HepG2 (cell line): Measurements from ENCODE around the gene SLC4A2. TPM values are rescaled to one million over a fixed set of nuclear protein-coding genes. Genes with fewer than 3 reads are reported as not detected.

ENCODE experiments used
- ARID2 ChIP-seq: sonication (generic); formaldehyde crosslinking; IDR thresholded peaks from 2 replicates; pipeline ENCODE4 v1.8.1; 2022; ENCODE audit warnings: mild to moderate bottlenecking, missing genetic modification reagents, borderline replicate concordance
- CHD4 ChIP-seq: fragments of 200-600 bp; sonication (generic); IDR thresholded peaks from 2 replicates; pipeline ENCODE4 v1.7.0; 2017; ENCODE audit warnings: mild to moderate bottlenecking, low read length, borderline replicate concordance
- DPF2 ChIP-seq: sonication (generic); formaldehyde crosslinking; IDR thresholded peaks from 2 replicates; pipeline ENCODE4 v1.4.0; 2020; ENCODE audit warnings: mild to moderate bottlenecking, low read depth, missing genetic modification reagents, borderline replicate concordance
- ISL2 ChIP-seq: sonication (generic); formaldehyde crosslinking; IDR thresholded peaks from 2 replicates; pipeline ENCODE4 v1.5.0; 2020; ENCODE audit warnings: missing genetic modification reagents
- MED1 ChIP-seq: sonication (generic); formaldehyde crosslinking; IDR thresholded peaks from 2 replicates; pipeline ENCODE4 v1.4.0; 2020; ENCODE audit warnings: missing genetic modification reagents
- REXO4 ChIP-seq: sonication (generic); formaldehyde crosslinking; IDR thresholded peaks from 2 replicates; pipeline ENCODE4 v1.8.0; 2022; ENCODE audit warnings: missing genetic modification reagents, mild to moderate bottlenecking, borderline replicate concordance
- SMYD3 ChIP-seq: sonication (generic); formaldehyde crosslinking; IDR thresholded peaks from 2 replicates; pipeline ENCODE4 v1.8.1; 2023; ENCODE audit warnings: mild to moderate bottlenecking, missing genetic modification reagents
- TBP ChIP-seq: sonication (generic); formaldehyde crosslinking; IDR thresholded peaks from 2 replicates; pipeline ENCODE4 v1.5.0; 2020; ENCODE audit warnings: missing genetic modification reagents
- TBX2 ChIP-seq: sonication (generic); formaldehyde crosslinking; IDR thresholded peaks from 2 replicates; pipeline ENCODE4 v1.5.0; 2020; ENCODE audit warnings: missing genetic modification reagents, mild to moderate bottlenecking, borderline replicate concordance
- TGIF2 ChIP-seq: IDR thresholded peaks from 2 replicates; pipeline ENCODE4 v1.6.1; 2016; ENCODE audit warnings: control low read depth, missing compliant biosample characterization
- ZC3H13 ChIP-seq: sonication (generic); formaldehyde crosslinking; IDR thresholded peaks from 2 replicates; pipeline ENCODE4 v1.8.1; 2023; ENCODE audit warnings: mild to moderate bottlenecking, missing genetic modification reagents, moderate library complexity
- ZFX ChIP-seq: sonication (generic); formaldehyde crosslinking; IDR thresholded peaks from 2 replicates; pipeline ENCODE4 v1.4.0; 2020; ENCODE audit warnings: mild to moderate bottlenecking, low read depth, missing genetic modification reagents, moderate library complexity
- ZKSCAN8 ChIP-seq: IDR thresholded peaks from 2 replicates; pipeline ENCODE4 v1.6.1; 2016; ENCODE audit warnings: borderline replicate concordance, missing genetic modification reagents, missing compliant biosample characterization
- ZNF160 ChIP-seq: sonication (generic); formaldehyde crosslinking; IDR thresholded peaks from 2 replicates; pipeline ENCODE4 v1.8.0; 2022; ENCODE audit warnings: mild to moderate bottlenecking, inconsistent platforms, missing genetic modification reagents
- ZNF367 ChIP-seq: sonication (generic); formaldehyde crosslinking; IDR thresholded peaks from 2 replicates; pipeline ENCODE4 v1.4.0; 2020; ENCODE audit warnings: missing genetic modification reagents, borderline replicate concordance
- ZNF550 ChIP-seq: sonication (generic); formaldehyde crosslinking; IDR thresholded peaks from 2 replicates; pipeline ENCODE4 v1.4.0; 2020; ENCODE audit warnings: mild to moderate bottlenecking, missing genetic modification reagents, borderline replicate concordance
- ZNF577 ChIP-seq: sonication (generic); formaldehyde crosslinking; IDR thresholded peaks from 2 replicates; pipeline ENCODE4 v1.4.0; 2020; ENCODE audit warnings: mild to moderate bottlenecking, low read depth, missing genetic modification reagents, borderline replicate concordance
- ZNF616 ChIP-seq: sonication (generic); formaldehyde crosslinking; IDR thresholded peaks from 2 replicates; pipeline ENCODE4 v1.5.0; 2020; ENCODE audit warnings: low read depth, mild to moderate bottlenecking, missing genetic modification reagents
- ZNF674 ChIP-seq: sonication (generic); formaldehyde crosslinking; IDR thresholded peaks from 2 replicates; pipeline ENCODE4 v1.5.0; 2020; ENCODE audit warnings: low read depth, mild to moderate bottlenecking, missing genetic modification reagents
- ZNF782 ChIP-seq: sonication (generic); formaldehyde crosslinking; IDR thresholded peaks from 2 replicates; pipeline ENCODE4 v1.4.0; 2020; ENCODE audit warnings: missing genetic modification reagents, mild to moderate bottlenecking, borderline replicate concordance
- polyA plus RNA-seq, 8 experiments: library from polyadenylated mRNA; depleted of rRNA in 3 of 8; stranded (reverse) in 7 of 8; unstranded in 1 of 8; fragments of >200 nt; fragmentation: Illumina TruSeq in 4 of 8; extraction: Trizol in 4 of 8; gene quantifications; 2 replicates each; pipeline versions ENCODE4 v1.2.1 to v1.2.3, GENCODE V29; 2011 to 2016; ENCODE audit warnings: low read depth in 4 of 8, missing spikeins in 1 of 8, mixed read lengths in 1 of 8; ENCODE audit not compliant: insufficient read depth in 1 of 8
- total RNA-seq, 5 experiments: library from RNA; depleted of rRNA; stranded (reverse); fragments of >200 nt; fragmentation: Illumina TruSeq; extraction: Trizol; gene quantifications; 2 replicates each; pipeline ENCODE4 v1.2.3, GENCODE V29; 2016; ENCODE audit warnings: low read depth in 1 of 5
- TF ChIP-seq, protein P1 (sequence below): fragments of 450-650 bp; IDR thresholded peaks from 2 replicates; pipeline ENCODE4 v1.6.1; 2017
- TF ChIP-seq, protein P2 (sequence below), 2 experiments: sonication (generic) in 1 of 2; formaldehyde crosslinking in 1 of 2; IDR thresholded peaks; 2 replicates each; pipeline versions ENCODE4 v1.5.1 to v1.6.1; 2011 to 2020; ENCODE audit warnings: borderline replicate concordance in 1 of 2, low read depth in 1 of 2, low read length in 1 of 2, mild to moderate bottlenecking in 1 of 2, missing genetic modification reagents in 1 of 2, moderate library complexity in 1 of 2
- TF ChIP-seq, protein P3 (sequence below): fragments of 450-650 bp; IDR thresholded peaks from 2 replicates; pipeline ENCODE4 v1.6.1; 2016

Gene SLC4A2
- total and polyA plus RNA-seq, 2 of the 13 experiments (the other 11 are each of a cell fraction or from before 2014, with no cell fraction given) = 51.9 to 73.4 TPM

DNA sequence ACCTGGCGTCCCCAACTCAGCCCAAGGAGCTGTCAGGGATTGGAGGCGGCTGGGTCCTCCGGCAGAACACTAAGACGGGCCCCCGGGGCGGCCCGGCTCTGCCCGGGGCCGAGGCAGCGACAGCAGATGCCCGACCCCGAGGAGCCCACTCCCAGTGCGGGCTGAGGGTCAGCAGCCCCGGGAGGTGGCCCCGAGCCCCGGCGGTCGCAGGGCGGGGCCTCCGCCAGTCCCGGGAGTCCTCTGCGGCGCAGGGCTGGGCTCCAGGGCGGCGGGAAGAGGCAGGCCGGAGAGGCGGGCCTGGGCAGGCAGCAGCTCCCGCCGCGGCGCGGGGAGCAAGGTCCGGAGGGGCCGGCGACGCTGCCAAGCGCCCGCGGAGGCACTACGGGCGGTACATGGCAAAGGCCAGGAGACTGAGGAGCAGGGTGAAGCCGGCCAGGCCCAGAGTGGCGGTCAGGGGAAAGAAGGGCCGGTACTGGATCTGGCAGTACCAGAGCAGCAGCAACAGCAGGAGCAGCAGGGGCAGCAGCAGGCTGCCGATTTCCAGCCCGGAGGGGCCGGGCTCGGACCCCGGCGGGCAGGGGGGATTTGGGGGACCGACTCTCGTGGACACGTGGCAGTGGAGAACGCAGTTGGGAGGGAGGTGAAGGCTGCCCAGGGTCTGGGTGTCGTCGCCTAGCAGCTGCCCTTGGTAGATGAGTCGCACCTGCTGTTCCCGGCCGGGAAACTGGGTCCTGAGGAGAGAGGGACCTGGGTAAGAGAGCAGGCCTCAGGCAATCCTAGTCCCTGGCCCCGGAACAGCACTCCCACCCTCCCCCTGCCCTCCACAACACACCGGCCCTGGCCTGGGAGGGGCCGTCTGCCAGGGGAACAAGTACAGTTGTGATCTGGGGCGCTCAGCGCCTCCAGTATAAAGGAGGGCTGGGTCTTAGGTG lies 22.0 kb downstream of the SLC4A2 start (continued):
- TF ChIP-seq, protein P1, sequence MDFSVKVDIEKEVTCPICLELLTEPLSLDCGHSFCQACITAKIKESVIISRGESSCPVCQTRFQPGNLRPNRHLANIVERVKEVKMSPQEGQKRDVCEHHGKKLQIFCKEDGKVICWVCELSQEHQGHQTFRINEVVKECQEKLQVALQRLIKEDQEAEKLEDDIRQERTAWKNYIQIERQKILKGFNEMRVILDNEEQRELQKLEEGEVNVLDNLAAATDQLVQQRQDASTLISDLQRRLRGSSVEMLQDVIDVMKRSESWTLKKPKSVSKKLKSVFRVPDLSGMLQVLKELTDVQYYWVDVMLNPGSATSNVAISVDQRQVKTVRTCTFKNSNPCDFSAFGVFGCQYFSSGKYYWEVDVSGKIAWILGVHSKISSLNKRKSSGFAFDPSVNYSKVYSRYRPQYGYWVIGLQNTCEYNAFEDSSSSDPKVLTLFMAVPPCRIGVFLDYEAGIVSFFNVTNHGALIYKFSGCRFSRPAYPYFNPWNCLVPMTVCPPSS = no peak
- TF ChIP-seq ZNF550 (CRISPR knock-in tag) (no peak), ARID2 (CRISPR knock-in tag) (no peak), CHD4 (no peak), TGIF2 (CRISPR knock-in tag) (peak; percentile 41; the same call in 1 of the 2 replicates), ZNF616 (CRISPR knock-in tag) (no peak), SMYD3 (CRISPR knock-in tag) (no peak), ZNF367 (CRISPR knock-in tag) (no peak), ZFX (peak; percentile 56; the same call in 1 of the 2 replicates), ZNF782 (peak; percentile 22; the same call in 1 of the 2 replicates), ZC3H13 (CRISPR knock-in tag) (peak; percentile 1; the same call in 1 of the 2 replicates), REXO4 (no peak), ZNF160 (CRISPR knock-in tag) (no peak), ZNF577 (CRISPR knock-in tag) (no peak), TBP (CRISPR knock-in tag) (no peak), TBX2 (CRISPR knock-in tag) (no peak), ZKSCAN8 (CRISPR knock-in tag) (no peak), ZNF674 (CRISPR knock-in tag) (no peak), MED1 (CRISPR knock-in tag) (peak; percentile 12; the same call in 1 of the 2 replicates), ISL2 (CRISPR knock-in tag) (no peak), DPF2 (CRISPR knock-in tag) (no peak)
- TF ChIP-seq, protein P2, sequence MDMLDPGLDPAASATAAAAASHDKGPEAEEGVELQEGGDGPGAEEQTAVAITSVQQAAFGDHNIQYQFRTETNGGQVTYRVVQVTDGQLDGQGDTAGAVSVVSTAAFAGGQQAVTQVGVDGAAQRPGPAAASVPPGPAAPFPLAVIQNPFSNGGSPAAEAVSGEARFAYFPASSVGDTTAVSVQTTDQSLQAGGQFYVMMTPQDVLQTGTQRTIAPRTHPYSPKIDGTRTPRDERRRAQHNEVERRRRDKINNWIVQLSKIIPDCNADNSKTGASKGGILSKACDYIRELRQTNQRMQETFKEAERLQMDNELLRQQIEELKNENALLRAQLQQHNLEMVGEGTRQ (IDR thresholded peaks at IDR 0.05; ENCODE audit: low read depth, low read length) = no peak
- TF ChIP-seq, protein P2 (CRISPR knock-in tag; IDR thresholded peaks at IDR 0.05; ENCODE audit: borderline replicate concordance) = no peak
- TF ChIP-seq, protein P3, sequence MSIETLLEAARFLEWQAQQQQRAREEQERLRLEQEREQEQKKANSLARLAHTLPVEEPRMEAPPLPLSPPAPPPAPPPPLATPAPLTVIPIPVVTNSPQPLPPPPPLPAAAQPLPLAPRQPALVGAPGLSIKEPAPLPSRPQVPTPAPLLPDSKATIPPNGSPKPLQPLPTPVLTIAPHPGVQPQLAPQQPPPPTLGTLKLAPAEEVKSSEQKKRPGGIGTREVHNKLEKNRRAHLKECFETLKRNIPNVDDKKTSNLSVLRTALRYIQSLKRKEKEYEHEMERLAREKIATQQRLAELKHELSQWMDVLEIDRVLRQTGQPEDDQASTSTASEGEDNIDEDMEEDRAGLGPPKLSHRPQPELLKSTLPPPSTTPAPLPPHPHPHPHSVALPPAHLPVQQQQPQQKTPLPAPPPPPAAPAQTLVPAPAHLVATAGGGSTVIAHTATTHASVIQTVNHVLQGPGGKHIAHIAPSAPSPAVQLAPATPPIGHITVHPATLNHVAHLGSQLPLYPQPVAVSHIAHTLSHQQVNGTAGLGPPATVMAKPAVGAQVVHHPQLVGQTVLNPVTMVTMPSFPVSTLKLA = no peak
